HG02763 (cell line): Measurements from ENCODE around the gene STAC3.

Source experiments
- ATAC-seq: cut with Tn5 transposase; IDR thresholded peaks from one replicate; pipeline ENCODE4 v1.9.1; 2021; ENCODE audit warnings: mild to moderate bottlenecking, moderate library complexity; ENCODE audit not compliant: unreplicated experiment

The STAC3 gene

GRCh38 chr12:57255916-57256315, 4.9 kb upstream of the STAC3 start:
- no peak for ATAC-seq

GRCh38 chr12:57254506-57255280, 3.7 kb upstream of the STAC3 start:
- no peak for ATAC-seq

- no peak for ATAC-seq
These were observed 446 bp downstream of the STAC3 start for GRCh38 chr12:57250541-57250940.

GRCh38 chr12:57248934-57249742, 1.8 kb downstream of the STAC3 start:
- ATAC-seq, result no peak

GRCh38 chr12:57247041-57247440, 3.9 kb downstream of the STAC3 start:
- no peak for ATAC-seq

GRCh38 chr12:57244312-57244696, 6.7 kb downstream of the STAC3 start:
- no peak for ATAC-seq

GRCh38 chr12:57243521-57244311, 7.3 kb downstream of the STAC3 start:
- ATAC-seq, result no peak

- peak; percentile 38 for ATAC-seq
These were observed 8.1 kb downstream of the STAC3 start for GRCh38 chr12:57242691-57243454.

GRCh38 chr12:57242329-57242690, 8.7 kb downstream of the STAC3 start:
- no peak for ATAC-seq

GRCh38 chr12:57241402-57242310, 9.3 kb downstream of the STAC3 start:
- ATAC-seq, result no peak

- no peak for ATAC-seq
These were observed 10.0 kb downstream of the STAC3 start for GRCh38 chr12:57240926-57241401.

- ATAC-seq, result no peak
These were observed 10.7 kb downstream of the STAC3 start for GRCh38 chr12:57240066-57240921.

GRCh38 chr12:57239587-57240065, 11.4 kb downstream of the STAC3 start:
- ATAC-seq, result no peak

GRCh38 chr12:57238854-57239554, 12.0 kb downstream of the STAC3 start:
- peak; percentile 55 for ATAC-seq

- no peak for ATAC-seq
These were observed 12.8 kb downstream of the STAC3 start for GRCh38 chr12:57237932-57238853.

- ATAC-seq, result no peak
These were observed 13.4 kb downstream of the STAC3 start for GRCh38 chr12:57237596-57237931.
